ENCODE data around the gene NFE2L3.
"Not testable (repeated sequence)": the region's sequence is repeated elsewhere in the genome, so short reads cannot be mapped to it uniquely, and the experiment has no call there.

NFE2L3 gene

DNA sequence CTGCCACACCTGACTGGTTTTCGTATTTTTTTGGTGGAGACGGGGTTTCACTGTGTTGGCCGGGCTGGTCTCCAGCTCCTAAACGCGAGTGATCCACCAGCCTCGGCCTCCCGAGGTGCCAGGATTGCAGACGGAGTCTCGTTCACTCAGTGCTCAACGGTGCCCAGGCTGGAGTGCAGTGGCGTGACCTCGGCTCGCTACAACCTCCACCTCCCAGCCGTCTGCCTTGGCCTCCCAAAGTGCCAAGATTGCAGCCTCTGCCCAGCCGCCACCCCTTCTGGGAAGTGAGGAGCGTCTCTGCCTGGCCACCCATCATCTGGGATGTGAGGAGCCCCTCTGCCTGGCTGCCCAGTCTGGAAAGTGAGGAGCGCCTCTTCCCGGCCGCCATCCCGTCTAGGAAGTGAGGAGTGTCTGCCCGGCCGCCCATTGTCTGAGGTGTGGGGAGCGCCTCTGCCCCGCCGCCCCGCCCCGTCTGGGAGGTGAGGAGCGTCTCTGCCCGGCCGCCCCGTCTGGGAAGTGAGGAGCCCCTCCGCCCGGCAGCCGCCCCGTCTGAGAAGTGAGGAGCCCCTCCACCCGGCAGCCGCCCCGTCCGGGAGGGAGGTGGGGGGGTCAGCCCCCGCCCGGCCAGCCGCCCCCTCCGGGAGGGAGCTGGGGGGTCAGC is 4.2 kb upstream of the NFE2L3 start:
- DNase-seq: not testable (repeated sequence)

DNA sequence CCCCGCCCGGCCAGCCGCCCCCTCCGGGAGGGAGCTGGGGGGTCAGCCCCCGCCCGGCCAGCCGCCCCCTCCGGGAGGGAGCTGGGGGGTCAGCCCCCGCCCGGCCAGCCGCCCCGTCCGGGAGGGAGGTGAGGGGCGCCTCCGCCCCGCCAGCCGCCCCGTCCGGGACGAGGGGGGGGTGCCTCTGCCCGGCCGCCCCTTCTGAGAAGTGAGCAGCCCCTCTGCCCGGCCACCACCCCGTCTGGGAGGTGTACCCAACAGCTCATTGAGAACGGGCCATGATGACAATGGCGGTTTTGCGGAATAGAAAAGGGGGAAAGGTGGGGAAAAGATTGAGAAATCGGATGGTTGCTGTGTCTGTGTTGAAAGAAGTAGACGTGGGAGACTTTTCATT is 3.7 kb upstream of the NFE2L3 start:
- DNase-seq: not testable (repeated sequence)

DNA sequence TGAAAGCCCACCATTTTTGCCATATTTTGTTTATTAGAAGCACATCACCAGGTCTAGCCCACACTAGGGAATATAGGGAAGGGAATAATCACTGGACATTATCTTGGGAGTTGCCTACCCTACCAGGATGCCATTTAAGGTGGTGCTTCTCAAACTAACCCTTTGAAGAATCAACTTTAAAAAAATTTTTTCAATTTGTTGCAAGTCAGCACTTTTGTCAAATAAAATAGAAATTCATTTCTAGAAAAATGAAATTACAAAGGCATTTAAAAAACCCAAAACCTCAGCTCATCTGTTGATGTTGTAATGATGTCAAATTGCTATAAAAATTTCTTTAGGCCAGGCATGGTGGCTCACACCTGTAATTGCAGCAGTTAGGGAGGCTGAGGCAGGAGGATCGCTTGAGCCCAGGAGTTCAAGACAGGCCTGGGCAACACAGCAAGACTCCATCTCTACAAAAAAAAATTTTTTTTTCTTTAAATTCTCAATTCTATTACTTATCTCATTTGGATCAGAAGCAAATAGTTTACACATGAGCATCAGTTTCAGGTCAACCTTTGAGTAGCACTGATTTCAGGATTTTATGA is 2.5 kb upstream of the NFE2L3 start:
- DNase-seq: no peak

DNA sequence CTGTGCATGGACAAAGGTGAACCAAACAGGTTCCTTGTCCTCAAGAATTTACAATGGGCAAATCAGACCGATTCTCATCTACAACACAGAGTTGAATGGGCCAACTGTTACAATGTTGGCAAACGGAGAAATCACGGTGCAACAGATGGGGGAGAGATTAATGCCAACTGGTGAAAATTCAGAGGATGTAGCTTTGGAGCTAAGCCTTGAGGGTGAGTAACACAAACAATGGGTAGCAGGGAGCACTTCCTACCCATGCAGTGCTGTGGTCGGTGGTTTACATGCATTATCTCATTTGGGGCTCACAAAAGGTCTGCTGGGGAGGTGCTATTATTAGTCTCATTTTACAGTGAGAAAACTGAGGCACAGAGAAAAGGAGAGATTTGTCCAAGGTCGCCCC is 902 bp upstream of the NFE2L3 start:
- DNase-seq: no peak

DNA sequence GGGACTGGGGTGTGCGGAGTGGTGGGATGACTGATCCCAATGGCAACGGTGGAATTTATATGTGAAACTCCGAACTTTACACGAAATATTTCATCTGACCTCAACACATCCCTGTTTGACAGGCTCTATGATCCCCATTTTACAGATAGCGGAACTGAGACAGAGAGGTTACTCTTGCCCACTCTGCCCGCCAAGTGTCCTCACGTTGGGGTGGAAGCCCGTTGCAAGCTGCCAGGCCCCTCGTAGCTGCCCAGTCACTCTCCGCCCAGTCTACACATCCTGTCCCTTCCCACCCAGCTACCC is 397 bp upstream of the NFE2L3 start:
- no peak for DNase-seq

DNA sequence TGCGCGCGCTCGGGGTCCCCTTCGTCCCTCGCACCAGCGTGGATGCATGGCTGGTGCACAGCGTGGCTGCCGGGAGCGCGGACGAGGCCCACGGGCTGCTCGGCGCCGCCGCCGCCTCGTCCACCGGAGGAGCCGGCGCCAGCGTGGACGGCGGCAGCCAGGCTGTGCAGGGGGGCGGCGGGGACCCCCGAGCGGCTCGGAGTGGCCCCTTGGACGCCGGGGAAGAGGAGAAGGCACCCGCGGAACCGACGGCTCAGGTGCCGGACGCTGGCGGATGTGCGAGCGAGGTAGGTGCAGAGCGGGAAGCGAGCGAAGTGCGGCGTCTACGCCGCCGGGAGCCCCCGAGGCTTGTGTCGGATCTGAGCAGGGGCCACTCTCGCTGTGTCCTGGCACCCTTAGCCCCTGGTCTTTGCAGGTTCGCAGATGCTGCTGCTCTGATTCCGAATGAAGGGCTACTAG is 813 bp downstream of the NFE2L3 start:
- DNase-seq: peak; percentile 28

DNA sequence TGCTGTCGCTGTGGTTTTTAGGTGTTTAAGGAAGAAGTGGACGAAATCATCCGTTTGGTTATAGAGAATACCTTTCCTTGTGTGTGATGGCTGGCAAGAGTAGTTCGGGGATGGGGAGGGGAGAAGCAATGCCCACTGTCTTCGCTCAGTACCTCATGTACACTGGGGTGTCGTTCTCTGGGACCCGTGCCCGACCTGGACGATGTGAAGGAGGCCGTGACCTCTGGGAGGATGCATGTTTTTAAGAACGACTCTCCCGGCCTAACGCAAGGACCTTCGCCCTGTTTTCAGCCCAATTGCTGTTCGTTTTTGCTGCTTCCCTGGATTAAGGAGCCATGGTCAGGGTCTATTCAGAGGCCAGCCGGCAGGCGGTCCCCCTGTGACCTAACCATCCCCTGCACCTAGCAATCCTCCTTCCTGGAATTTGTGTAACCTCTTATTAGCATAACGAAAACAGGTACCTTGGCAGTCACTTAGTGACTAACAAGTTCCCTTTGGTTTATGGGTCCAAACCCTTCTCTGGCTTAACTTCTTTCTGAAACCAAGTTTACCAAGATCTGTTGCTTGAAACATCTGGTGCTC is 1.3 kb downstream of the NFE2L3 start:
- DNase-seq: no peak

DNA sequence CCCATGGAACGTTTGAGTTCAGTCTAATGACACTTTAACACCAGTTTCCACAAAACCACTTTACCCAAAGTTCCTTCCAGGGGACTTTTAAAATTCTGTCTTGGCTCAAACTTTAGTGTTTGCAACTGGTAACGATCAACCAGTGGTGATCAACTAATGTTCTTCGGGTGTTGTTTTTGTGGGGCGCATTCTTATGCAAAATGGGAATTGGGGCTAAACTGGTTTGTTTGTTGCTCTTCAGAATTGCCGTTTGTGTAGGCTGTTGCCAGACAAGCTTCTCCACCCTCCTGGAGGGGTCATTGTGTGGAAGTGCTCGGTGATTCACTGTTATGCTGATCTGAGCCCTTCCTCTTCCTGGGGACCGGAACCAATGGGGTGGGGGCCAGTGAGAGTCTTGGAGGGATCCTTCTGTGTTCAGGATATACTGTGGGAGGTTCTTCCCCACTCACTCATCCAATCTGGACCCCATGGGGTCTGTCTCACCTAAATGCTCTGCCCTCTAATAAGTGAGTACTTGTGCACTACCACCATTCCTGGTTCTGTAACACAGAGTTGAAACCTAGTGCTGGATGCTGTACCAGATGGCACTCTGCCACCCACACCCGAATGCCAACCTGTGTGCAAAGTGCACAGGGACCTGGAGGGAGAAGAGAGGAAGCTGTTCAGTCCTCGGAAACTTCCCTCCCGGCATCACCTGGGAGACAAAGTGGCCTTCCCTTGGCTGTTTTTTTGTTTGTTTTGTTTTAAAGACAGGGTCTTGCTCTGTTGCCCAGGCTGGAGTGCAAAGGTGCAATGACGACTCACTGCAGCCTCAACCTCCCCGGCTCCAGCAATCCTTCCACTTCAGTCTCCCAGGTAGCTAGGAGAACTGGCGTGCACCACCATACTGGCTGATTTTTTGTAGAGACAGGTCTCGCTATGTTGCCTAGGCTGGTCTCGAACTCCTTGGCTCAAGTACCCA is 2.1 kb downstream of the NFE2L3 start:
- DNase-seq: peak; percentile 13

DNA sequence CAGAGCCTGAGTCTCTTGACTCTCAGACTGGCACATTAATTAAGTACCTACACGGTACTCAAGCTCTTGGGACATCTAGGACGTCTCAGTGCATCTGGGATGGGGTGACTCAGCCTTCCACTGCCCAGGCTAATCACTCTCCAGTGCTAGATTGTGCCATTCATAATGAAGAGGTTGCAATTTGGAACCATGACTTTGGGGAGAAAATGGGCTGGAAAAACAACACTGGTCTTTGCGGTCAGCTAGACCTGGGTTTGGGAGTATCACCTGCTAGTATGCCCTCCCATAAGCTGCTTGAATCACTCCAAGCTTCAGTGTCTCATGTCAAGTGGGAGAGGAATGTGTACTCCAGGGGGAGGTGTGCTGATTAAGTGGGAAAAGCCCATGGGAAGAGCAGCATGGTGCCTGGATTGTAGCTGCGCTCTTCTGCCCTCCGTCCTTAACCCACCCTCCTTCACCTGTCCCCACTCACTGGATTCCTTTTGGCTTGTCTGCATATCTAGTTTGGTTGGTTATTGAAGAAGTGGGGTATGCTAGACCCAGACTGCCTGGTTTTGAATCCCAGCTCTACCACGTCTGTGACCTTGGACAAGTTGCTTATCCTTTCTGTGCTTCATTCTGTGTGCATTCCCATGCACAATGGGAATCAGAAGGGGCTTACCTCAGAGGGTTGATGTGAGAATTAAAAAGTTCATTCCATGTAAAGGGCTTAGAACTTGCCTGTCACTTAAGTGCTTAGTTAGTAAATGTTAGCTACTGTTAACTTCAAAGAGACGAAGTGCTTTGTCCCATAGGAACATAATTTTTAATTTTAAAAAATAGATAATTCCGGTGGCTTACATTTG is 3.8 kb downstream of the NFE2L3 start:
- no peak for DNase-seq

DNA sequence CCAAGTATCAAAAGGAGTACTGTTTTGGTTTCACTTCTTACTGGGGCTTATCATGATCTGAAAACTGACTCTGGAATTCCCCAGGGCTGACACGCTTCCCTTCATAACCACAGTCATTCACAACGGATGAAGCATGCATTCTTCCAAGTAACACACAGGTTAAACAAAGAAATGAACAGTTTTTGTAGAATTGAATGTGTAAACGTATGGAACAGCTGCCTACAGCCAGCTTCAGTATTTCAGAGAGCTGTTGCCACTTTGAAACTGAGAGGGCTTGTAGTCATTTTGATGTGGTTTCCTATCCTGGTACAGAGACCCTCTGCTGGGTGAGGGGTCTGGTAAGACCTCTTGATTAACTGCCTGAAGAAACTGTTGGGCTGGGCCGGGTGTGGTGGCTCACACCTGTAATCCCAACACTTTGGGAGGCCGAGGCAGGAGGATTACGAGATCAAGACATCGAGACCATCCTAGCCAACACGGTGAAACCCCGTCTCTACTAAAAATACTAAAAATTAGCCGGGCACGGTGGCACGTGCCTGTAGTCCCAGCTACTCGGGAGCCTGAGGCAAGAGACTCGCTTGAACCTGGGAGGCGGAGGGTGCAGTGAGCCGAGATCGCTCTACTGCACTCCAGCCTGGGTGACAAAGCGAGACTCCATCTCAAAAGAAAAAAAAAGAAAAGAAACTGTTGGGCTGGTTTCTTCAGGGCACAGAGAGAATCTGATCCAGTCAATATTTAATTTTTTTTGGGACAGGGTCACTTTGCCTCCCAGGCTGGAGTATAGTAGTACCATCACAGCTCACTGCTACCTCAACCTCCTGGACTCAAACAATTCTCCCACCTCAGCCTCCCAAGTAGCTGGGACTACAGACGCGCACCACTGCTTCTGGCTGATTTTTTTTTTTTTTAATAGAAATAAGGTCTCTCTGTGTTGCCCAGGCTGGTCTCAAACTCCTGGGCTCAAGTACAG is 4.7 kb downstream of the NFE2L3 start:
- DNase-seq: peak; percentile 23

DNA sequence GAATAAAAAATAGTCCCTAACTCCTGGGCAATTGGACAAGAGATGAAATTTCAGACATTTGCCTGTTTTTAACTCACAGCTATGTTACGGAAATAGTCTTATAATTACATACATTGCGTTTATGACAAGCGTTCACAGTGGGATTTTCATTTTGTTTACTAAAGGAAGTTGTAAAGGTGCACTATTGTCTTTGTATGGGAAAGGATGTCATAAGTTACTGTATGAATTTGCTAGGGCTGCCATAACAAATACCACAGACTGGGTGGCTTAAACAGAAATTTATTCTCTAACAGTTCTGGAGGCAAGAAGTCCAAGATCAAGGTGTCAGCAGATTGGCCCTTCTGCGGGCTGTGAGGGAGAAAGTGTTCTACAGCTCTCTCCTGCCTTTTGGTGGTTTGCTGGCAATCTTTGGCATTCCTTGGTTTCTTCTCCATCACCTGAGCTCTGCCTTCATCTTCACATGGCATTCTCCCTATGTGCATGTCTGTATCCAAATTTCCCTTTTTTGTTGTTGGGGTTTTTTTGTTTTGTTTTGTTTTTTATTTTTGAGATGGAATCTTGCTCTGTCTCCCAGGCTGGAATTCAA is 5.6 kb downstream of the NFE2L3 start:
- DNase-seq: no peak

DNA sequence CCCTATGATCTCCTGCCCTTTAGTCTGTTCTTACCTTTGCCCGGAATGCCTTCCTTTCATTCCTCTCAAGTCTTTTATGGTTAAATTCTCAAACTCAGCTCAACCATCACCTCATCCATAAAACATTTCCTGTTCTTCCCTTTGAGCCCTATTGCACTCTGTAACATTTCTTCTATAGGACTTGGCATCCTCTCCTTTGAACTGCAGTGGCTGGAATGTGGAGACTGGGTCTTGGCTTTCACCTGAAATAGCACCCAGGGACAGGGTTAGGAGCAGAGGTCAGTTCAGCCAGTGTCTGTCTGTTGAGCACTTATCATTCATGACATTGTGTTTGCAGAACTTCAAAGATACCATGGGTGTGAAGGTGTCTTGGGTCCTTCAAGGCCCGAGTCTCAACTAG is 7.2 kb downstream of the NFE2L3 start:
- no peak for DNase-seq

DNA sequence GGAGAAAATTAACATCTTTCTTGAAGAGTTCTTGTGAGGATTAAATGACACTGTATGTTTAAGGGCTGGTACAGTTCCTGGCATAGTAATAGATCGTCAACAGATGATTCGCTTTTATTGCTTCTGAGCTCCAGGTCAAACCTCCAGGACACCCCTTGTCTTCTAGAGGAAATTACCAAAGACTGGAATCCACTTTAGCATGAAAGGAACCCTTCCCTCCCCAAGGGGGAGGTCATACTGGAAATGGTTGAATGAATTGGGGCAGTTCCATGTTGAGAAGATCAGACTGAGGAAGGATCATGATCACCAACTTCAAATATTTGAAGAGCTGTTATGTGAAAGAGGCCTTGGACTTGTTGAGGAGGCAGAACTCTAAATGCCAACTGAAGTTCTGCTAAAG is 8.9 kb downstream of the NFE2L3 start:
- DNase-seq: no peak

DNA sequence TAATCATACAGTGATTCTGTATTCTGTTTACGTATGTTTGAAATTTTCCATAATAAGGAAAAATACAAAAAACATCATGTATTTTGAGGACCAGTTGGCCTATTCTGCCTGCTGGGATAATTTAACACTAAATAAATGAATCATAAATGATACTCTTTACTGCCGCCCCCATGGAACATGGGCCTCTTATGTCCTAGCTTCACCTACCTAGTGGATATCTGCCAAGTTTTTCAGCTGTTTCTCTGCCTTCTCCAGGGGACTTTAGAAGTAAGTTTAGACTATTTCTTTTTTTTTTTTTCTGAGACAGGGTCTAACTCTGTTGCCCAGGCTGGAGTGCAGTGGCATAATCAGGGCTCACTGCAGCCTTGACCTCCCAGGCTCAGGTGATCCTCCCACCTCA is 10.4 kb downstream of the NFE2L3 start:
- no peak for DNase-seq

DNA sequence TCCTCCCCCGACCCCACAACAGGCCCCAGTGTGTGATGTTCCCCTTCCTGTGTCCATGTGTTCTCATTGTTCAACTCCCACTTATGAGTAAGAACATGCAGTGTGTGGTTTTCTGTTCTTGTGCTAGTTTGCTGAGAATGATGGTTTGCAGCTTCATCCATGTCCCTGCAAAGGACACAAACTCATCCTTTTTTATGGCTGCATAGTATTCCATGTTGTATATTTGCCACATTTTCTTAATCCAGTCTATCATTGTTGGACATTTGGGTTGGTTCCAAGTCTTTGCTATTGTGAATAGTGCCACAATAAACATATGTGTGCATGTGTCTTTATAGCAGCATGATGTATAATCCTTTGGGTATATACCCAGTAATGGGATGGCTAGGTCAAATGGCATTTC is 11.8 kb downstream of the NFE2L3 start:
- DNase-seq: not testable (repeated sequence)

DNA sequence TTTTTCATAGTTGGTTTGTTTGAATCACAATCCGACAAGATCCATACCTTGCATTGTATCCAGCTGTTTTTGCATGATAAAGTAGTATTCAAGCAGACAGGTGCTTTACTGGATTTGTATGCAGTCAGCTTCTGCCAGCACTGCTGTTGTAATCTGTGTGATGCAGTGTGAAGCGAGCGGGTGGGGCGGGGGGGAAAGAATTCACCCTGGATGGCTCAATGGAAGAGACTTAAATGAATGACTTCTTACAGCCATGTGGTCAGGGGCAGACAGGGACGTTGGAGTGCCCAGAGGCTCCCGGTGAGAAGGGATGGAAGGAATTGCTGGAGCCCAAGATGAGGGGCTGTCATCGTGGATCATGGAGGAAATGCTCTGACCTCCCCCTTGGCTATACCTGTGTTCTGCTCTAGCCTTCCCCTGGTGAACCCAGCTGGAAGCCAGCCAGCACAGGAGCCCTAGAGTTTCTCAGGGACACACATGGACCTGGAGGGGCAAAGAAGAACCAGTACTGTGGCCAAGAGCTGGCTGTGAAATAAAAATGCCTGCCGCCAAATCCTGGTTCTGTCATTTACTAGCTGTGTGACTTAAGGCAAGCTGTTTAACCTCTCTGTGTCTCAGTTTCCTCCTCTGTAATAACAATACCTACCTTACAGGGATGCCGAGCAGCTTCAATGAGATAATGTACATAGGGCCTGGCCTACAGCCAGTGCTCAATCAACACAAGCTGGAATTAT is 14.1 kb downstream of the NFE2L3 start:
- DNase-seq: no peak

DNA sequence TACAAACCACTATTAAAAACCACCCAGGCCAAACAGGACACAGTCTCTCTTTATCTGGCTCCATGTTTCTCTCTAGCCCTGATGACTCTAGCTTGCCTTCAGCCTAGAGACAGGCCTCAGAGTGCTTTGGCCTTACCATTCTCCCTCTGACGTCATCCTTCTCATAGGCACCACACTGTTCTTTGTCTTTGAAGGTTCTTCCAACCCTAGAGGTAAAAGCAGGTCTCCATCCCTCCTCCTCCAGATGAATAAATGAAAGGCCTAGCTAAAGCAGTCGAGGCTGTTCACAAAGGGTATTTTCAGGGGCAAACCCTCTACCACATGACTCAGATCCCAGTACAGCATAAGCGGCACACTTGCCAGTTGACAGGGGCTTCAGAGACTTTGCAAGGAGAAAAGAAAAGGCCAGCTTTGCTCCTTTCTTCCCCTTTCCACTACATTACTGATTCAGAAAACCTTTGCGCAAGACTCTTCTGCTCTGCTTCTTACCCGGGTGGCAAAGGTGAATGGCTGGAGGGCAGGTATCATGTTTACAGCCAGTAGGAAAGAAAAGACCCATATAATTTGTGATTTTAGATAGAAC is 14.8 kb downstream of the NFE2L3 start:
- no peak for DNase-seq

DNA sequence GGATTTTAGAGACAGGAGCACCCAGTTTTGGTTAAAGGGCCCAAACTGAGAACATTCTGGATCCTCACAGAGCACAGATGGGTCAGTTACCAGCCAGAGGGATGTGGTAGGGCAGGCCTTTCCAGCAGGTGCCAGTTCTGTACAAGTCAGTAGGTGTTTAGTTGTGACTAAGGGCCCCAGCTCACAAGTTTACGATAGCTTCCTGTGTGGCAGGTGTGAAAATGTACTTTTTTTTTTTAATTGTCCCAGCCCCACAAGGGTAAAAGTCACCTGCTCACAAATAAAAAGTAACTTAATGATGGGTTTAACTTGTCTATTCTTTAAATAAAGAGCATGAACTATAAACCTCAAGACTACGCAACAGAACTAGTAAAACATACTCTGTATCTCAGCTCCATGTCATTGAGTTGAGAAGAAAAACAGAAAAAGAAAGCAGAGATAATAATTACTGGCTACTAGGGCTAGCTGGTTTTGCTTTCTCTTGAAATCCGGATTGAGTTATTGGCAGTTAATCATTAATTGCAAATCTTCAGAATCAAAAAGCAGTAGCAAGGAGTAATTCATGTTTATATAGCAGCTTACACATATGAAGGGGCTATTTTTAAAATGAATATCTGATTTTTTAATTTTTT is 15.4 kb downstream of the NFE2L3 start:
- no peak for DNase-seq

DNA sequence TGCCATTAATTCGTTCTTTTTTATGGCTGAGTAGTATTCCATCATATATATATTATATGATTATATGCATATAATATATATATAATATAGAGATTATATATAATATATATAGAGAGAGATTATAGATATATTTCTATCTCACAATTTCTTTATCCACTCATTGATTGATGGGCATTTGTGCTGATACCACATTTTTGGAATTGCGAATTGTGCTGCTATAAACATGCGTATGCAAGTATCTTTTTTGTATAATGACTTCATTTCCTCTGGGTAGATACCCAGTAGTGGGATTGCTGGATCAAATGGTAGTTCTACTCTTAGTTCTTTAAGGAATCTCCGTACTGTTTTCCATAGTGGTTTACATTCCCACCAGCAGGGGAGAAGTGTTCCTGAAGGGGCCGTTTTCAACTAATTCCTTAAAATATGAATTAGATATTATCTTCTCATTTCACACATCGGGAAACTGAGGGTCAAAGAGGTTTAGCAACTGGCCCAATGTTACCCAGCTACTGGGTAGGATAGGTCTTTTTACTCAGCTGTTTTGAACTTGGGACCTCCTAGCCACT is 16.5 kb downstream of the NFE2L3 start:
- DNase-seq: no peak
